ENCODE results near the gene CAMTA1.
A peak's percentile ranks its signal among the peaks of the same experiment; 100 is the strongest.

GRCh38 chr1:7811476-7811875 lies 1026.2 kb downstream of the CAMTA1 start:
- peak in 1 of 4 donors; percentile 12 for TF ChIP-seq POLR2A (IDR thresholded peaks at IDR 0.05)
- no peak for TF ChIP-seq POLR2AphosphoS5 (IDR thresholded peaks at IDR 0.05)

All from upper lobe of left lung (tissue), 4 donors.